HG03520 (cell line): ENCODE data around the gene RAP1GAP.
"Not testable (repeated sequence)": the region's sequence is repeated elsewhere in the genome, so short reads cannot be mapped to it uniquely, and the experiment has no call there.

Source experiments
- ATAC-seq: cut with Tn5 transposase; IDR thresholded peaks from one replicate; pipeline ENCODE4 v1.9.1; 2021; ENCODE audit warnings: mild to moderate bottlenecking, moderate library complexity; ENCODE audit not compliant: unreplicated experiment

The RAP1GAP gene

DNA sequence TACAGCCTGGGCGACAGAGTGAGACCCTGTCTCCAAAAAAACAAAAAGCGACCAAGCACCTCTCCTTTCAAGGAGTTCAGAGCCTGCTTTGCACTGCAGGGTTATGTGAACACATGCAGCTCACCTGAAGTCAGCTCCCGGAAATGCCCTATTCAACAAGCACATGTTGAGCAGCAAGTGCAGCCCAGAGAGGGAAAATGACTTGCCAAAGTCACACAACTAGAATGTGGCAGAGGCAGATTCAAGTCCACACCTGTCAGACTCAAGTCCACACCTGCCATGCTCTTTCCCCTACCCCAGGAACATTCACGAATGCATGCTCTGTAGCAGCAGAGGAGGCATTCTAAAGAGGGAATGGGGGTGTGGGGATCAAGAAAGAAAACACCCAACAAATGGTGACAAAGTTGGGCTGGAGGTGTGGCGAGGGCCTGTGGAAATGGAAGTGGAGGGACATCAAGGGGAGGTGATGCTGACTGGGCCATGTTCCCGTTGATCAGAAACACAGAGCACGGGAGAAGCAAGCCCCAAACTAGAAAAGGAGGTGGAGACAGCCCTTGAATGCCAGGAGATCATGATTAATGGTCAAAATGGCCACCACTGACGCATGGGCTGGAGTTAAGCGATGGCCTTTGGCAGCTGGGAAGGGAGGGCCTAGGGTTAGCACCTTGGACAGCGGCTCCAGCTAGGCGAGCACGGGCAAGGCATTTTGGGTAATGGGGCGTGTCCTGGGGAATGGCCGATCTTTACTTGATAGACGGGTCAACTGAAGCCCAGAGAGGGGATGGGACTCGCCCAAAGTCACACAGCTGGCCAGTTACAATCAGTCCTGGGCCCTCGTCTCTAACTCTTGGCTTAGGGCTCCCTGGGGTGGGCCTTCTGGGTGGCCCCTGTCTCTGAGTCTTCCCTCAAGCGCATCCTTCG is 21.5 kb downstream of the RAP1GAP start:
- ATAC-seq, result no peak

DNA sequence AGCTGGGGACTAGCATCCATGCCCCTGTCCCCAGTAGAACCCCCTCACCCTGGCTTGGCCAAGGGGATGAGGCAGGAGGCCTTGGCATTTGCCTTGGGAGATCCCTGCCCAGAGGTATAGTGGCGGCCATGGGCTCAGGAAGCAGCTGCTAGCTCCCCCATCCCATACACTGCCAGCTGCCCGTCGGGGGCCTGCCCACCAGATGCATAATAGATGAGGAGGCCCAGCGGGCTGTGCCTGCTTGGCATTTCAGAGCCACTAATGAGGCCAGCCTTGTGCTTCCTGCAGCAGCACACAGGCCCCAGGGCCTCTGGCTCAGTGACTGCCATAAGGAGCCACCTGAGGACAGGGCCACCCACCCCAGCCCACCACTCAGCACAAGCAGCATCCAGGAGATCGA is 23.6 kb downstream of the RAP1GAP start:
- no peak for ATAC-seq

DNA sequence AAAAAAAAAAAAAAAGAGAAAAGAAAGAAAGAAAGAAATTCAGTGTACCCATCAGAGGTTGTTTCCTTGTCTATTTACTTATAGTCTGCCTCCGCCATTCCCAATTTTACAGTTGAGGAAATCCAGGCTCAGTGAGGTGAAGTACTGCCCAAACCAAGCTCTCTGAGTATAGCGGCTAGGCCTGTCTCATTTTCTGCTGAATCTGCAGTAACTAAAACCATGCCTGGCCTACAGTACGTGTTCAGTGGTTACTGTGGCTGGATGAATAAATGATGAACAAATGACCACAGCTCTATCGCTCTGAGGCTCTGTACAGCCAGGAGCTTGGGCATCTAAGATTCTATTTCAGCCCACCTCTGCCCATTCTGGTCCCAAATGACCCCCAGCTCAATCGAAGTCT is 24.3 kb downstream of the RAP1GAP start:
- no peak for ATAC-seq

DNA sequence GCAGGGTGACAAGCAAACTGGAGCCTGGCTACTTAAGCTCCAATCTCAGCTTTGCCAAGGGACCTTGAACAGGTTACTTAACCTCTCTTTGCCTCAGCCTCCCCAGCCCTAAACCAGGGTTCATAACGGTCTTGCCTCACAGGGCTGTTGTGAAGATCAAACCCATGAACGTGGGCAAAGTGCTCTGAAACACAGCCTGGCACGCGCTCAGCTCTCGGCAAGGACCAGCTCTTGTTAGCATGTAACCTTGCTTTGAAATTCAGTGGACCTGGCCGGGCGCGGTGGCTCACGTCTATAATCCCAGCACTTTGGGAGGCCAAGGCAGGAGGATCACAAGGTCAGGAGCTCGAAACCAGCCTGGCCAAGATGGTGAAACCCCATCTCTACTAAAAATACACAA is 24.8 kb downstream of the RAP1GAP start:
- no peak for ATAC-seq

DNA sequence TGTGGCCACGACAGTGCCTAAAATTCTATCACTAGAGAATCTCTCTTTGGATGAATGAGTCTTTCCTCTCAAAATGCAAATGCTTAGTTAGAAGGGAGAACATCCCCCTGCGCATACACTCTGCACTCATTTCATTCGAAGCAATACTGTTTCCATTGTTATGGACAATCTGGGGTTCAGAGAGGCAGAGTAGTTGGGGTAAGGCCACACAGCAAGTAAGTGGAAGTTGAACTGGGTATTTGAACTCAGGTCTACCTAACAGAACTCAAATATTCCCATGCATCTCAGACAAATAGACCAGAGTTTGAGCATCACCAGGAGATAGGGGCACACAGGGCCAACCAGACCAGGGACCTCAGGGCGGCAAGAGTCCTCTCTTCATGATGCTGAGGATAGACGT is 25.5 kb downstream of the RAP1GAP start:
- ATAC-seq, result no peak

DNA sequence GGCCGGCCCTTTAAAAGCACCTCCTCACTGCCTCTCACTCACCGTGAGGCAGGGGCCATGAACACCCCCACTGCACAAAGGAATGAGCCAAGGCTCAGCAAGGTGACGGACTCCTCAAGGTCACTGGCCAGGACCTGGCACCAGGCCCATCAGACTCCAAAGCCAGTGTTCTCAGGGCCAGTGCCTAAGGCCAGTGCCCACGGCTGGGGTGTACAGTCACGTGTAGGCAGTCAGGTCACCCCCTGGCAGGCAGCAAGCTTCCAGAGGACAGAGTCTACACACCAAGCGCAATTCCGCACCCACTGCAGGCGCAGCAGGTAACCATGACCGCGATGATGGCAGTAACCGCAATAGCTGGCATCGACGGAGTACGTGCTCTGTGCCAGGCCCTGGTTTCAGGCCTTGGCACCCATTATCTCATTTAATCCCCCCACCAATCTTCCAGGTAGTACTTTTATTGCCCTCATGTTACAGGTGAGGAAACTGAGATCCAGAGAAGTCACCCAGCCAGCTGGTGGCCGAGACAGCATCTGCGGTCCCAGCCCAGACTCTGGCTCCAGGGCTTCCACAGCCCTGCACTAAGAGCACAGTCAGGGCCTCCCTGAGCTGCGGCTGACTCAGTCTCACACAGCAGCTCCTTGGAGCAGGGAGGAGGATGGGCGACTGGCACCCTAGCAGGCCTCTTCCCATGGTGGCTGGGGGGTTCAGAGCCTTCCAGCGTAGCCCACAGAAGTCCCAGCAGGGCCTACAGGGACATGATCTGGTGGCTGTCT is 27.0 kb downstream of the RAP1GAP start:
- no peak for ATAC-seq

DNA sequence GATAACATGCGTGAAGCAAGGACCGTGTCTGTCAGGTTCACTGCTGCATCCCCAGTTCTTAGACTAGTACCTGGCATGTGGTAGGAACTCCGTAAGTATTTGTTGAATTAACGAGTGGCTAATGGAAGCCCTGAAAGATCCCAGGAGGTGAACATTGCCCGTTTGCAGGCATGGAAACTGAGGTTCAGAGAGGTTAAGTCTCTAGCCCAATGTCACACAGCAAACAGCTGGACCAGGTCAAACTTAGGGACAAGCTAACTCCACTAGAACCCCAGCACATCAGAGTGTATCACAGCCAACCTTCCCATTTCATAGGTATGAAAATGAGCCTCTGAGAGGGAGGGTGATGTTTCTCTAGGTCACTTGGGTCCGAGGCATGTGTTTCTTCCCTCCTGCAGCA is 27.6 kb downstream of the RAP1GAP start:
- ATAC-seq, result no peak

DNA sequence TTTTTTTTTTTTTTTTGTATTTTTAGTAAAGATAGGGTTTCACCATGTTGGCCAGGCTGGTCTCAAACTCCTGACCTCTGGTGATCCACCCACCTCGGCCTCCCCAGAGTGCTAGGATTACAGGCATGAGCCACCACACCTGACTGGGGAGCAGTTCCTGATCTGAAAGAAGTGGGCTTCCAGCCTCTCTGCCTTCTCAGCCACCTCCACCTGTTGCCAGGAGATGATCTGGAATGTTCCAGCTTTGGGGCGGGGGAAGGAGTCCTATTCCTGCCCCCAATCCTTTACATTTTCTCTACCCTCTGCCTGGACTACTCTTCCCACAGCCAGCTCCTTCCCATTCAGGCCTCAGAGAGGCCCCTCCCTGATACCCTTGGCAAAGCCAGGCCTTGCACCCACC is 28.1 kb downstream of the RAP1GAP start:
- ATAC-seq, result no peak

DNA sequence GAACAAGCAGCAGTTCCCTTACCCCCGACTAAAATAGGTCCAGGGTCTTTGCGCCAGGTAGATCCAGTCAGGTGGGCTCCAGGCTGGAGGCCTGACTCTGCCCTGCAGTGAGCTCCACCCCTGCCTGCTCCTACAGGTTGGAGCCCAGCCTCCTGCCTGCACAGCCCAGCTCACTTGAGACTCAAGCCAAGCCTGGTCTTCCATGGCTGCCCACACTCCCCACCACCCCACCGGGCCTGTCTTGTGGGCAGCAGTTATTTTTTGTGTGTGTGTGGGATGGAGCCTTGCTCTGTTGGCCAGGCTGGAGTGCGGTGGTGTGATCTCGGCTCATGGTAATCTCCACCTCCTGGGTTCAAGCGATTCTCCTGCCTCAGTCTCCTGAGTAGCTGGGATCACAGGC is 28.5 kb downstream of the RAP1GAP start:
- ATAC-seq, result no peak

DNA sequence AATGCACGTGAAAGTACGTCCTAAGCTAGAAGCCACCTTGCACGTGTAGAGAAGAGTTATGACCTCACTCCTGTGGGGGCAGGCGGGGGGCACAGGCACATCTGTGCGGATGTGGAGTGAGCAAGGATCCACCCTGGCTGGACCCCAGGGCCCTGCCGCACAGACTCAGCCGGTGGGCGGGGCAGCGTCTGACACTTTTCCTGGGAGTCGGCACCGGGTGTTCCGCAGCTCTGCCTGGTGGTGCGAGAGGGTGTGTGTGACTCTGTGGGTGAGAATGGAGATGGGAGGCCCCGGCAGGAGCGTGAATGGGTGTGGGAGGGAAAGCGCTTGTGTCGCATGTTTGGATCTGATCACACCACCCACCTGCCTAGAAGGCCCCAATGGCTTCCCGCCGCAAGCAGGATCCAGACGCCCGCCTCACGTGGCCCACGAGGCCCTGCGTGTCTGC is 29.5 kb downstream of the RAP1GAP start:
- no peak for ATAC-seq

DNA sequence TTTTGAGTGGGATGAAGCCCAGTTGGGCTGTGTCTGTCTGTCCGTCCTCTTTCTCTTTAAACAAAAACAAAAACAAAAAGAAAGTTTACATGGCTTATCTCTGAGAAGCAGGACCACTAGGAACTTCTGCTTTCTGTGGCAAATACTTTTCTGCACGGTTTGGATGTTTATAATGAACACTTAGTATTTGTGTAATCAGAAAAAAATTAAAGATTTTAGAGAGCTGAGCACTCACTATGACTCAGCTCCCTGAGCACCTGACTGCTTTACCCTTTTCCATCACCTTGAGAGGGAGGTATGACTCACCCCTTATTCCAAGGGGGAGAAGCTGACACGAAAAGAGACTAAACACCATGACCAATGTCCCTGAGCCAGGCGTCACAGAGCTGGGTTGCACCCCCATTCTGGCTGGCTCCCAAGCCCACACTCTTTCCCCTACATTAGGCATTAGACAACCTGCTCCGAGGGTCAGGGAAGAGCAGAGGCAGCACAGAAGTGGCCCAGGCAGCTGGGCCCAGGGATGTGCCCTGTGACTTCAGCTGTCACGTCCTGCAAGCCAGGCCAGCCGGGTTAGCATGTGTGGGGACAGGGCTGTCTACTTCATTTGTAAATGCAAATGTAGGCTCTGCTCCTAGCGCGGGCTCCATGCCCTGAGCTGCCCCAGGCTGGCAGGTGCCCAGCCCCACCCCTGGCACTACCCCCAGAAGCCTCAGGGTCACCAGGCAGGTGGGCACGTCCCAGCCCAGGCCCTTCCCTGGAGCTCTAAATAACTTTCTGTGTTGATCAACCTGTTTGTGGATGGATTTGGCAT is 30.4 kb downstream of the RAP1GAP start:
- ATAC-seq, result no peak

DNA sequence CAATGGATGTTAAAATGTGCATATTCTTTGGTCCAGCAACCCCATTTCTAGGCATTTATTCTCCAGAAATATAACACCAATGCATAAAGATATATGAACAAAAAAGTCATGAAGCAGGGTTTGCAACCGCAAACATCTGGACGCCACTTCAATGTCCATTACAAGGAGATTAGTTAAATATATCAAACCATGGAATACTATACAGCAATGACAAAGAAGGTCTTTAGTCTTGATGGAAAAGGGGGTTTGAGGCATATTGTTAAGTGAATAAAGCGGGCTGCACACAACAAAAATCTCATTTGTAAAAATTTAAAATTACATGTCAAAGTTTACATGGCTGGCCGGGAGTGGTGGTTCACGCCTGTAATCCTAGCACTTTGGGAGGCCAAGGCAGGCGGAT is 31.6 kb downstream of the RAP1GAP start:
- ATAC-seq, result no peak

DNA sequence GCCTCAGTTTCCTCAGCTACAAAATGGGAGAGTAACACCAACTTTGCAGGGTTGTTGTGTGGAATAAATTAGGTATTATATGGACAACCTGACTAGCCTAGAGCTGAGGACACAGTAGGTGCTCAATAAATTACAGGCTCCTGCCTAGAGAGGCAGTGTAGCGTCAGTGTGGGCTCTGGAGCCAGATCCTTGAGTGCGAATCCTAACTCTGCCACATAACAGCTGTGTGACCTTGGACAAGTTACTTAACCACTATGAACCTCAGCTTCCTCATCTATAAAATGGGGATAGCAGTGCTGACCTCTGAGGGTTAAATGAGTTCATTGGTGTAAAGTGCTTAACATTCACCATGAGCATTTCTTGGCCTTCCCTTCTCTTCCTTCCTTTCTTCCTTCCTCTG is 33.1 kb downstream of the RAP1GAP start:
- no peak for ATAC-seq

DNA sequence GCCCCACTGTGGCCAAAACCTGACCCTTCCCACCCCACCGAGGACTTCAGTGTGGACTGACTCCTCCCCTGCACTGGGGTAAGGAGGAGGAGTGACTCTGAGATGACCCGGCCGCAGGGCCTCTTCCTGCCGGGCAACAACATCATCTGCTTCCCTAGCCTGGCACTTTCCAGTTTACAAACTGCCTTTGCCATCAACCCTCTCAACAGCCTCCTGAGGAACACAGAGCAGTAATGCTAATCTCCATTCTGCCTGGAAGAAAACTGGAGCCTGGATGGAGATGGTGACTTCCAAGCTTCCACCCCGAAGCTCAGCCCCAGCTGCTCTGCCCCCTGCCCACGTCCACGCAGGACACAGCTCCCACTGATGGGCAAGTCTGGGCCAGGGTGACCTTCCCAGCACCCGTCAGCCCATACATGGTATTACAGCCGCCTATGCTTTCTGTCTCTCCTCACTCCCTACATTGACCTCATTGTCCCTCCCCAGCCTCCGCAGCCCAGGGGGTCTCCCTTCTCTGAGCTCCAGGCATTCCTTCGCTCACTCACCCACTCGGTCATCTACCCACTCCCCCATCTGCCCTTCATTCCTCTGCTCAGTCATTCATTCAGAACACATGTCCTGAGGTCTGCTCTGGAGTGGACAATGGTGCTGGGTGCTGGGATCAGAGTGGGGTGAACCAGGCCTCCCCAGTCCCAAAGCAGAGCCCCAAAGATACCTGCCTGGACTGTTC is 34.2 kb downstream of the RAP1GAP start:
- ATAC-seq, result no peak

DNA sequence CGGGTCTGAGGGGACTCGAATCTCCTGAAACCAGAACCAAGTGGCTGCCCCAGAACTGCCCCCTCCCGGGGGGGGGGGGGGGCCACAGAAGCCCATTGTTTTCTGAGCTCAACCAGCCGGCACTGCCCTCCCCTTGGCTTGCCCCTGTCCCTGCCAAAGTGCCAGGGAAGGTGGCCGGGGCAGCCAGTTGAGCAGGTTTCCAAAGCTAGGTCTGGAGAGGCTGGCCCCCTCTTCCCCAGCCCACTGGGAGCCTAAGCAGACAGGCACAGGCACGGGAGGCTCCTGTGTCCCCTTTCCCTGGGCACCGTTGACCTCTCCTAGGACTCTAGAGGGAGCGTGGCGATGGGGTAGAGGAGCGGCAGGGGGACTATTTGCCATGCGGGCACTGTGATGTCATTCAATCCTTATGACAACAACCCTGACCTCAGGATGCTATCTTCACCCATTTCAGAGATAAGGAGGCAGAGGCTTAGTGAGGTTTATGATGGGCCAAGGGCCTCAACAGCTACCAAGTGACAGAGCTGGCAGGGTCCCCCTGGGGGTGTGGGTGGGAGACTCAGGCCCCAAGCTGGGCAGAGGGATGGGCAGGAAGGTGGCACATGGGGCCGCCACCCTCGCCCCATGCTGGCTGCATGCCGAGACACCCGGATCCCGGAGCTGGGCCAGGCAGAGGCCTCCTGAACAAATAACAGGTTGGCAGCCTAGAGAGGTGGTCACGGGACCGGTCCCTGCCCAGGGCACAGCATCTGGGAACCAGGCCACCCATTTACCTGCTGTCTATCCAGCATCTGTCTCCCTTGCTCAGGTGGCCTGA is 35.0 kb downstream of the RAP1GAP start:
- no peak for ATAC-seq

DNA sequence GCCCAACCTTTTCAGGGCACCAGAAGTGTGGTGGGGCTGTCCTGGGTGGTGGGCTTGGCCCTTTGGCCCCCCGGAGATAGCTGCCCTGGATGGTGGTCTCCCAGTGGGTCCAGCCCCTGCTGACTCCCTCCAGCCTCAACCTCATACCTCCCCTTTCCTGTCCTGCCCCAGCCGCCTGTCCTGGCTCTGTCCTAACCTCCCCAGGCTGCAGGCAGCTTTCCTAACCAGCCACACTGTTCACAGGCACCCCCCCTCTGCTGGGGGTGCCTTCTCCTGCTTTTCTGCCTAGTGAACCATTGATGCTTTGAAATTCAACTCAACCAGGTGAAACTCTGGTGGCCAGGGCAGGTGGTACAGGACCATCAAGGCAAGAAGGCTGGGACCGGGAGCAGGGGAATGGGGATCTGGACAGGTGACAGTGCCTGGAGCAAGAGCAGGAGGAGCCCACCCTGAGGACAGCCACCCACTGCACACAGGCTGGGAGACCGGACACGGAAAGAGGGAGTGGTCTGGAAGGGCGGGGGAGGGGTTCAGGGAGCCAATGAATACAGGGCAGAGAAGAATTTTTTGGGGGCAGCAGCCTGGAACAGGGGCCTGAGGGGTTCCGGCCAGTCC is 35.9 kb downstream of the RAP1GAP start:
- no peak for ATAC-seq

DNA sequence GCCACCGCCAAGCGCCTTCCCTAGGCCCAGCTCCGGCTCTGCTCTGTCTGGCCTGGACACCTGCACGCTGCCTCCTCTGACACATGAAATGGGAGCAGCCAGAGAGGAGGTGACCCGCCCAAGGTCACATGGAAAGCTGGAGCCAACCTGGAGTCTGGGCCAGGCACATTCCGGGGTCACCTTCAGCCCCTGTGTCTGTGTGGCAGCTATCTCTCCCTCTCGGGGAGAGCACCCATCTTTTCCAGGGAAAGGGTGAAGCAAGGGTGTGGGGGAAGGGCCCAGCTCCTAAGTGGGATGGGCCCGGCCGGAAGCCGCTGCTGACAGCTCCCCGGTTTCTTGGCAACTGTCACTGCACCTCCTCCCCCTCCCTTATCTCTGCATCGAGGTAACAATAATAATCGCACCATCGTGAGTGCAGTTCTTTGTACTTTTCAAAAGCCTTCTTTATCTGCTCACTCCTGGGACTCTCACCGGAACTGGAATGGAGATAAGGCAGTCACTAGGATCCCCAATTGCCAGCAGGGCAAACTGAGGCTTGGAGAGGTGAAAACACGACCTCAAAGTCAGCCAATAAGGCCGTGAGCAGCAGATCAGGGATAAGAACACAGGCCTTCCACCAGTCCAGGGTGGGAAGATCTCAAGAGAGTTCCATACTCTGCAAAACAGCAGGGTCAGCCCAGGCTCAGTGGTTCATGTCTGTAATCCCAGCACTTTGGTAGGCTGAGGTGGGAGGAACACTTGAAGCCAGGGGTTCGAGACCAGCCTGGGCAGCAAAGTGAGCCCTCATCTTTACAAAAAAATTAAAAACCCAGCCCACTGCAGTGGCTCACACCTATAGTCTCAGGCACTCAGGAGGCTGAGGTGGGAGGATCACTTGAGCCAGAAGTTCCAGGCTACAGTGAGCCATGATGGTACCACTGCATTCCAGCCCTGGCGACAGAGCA is 36.9 kb downstream of the RAP1GAP start:
- no peak for ATAC-seq

DNA sequence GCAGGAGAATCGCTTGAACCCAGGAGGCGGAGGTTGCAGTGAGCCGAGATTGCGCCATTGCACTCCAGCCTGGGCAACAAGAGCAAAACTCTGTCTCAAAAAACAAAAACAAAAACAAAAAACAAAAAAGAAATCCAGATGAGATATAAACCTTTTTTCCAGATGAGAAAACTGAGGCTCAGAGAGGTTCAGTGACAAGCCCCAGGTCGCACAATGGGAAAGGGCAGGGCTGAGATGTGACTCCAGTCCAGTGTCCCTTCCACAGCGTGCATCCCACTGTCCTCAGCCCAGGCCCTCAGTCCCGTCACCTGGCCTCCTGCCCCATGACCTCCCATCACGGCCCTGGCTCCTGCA is 37.6 kb downstream of the RAP1GAP start:
- not testable (repeated sequence) for ATAC-seq
